Measurements from ENCODE around the gene F11.
"Not testable (repeated sequence)": the region's sequence is repeated elsewhere in the genome, so short reads cannot be mapped to it uniquely, and the experiment has no call there.

F11 gene

DNA sequence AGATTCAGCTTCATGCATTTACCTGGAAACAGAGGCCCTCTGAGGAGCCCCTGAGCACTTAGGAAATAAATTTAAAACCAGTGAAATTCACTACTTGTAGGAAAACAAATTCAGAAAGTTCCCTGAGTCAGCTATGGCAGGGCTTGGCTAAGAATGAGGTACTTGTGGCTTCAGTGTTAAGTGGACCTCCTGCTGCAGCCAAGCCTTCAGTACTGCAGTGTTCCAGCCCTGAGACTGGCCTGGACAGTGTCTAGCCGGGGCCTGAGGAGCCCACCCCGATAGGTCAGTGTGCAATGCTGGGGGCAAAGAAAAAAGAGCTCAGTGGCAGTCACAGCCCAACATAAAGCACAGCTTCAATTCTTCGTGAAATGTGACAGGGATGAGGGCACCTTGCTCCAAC lies 41.9 kb downstream of the F11 start:
- Histone ChIP-seq H3K36me3 (ENCODE audit: control insufficient read depth, insufficient read depth, low read length) (no peaks in the 10 kb centered on the region), H3K4me1 (ENCODE audit: control insufficient read depth, insufficient read depth, low read length) (no peaks in the 10 kb centered on the region), H3K27me3 (ENCODE audit: control insufficient read depth, insufficient read depth, low read length) (no peaks in the 10 kb centered on the region), H3K9me3 (ENCODE audit: control insufficient read depth, insufficient read depth, low read length) (no peaks in the 10 kb centered on the region), H3K9ac (ENCODE audit: low read depth, low read length) (no peak overlapping the region), H3K4me3 (ENCODE audit: low read depth, low read length) (no peak overlapping the region)

GRCh38 chr4:186318481-186318880 lies 52.5 kb downstream of the F11 start:
- Histone ChIP-seq H3K9ac (ENCODE audit: low read depth, low read length) (no peak overlapping the region), H3K4me3 (ENCODE audit: low read depth, low read length) (no peak overlapping the region), H3K4me1 (ENCODE audit: control insufficient read depth, insufficient read depth, low read length) (no peaks in the 10 kb centered on the region), H3K9me3 (ENCODE audit: control insufficient read depth, insufficient read depth, low read length) (no peaks in the 10 kb centered on the region), H3K36me3 (ENCODE audit: control insufficient read depth, insufficient read depth, low read length) (no peaks in the 10 kb centered on the region), H3K27me3 (ENCODE audit: control insufficient read depth, insufficient read depth, low read length) (no peaks in the 10 kb centered on the region)

- H3K4me1 ChIP-seq (ENCODE audit: control insufficient read depth, insufficient read depth, low read length); H3K4me3 ChIP-seq (ENCODE audit: low read depth, low read length); H3K9me3 ChIP-seq (ENCODE audit: control insufficient read depth, insufficient read depth, low read length); H3K9ac ChIP-seq (ENCODE audit: low read depth, low read length); H3K27me3 ChIP-seq (ENCODE audit: control insufficient read depth, insufficient read depth, low read length); H3K36me3 ChIP-seq (ENCODE audit: control insufficient read depth, insufficient read depth, low read length): not testable (repeated sequence)
Observed at GRCh38 chr4:186324660-186325059, 58.7 kb downstream of the F11 start.

DNA sequence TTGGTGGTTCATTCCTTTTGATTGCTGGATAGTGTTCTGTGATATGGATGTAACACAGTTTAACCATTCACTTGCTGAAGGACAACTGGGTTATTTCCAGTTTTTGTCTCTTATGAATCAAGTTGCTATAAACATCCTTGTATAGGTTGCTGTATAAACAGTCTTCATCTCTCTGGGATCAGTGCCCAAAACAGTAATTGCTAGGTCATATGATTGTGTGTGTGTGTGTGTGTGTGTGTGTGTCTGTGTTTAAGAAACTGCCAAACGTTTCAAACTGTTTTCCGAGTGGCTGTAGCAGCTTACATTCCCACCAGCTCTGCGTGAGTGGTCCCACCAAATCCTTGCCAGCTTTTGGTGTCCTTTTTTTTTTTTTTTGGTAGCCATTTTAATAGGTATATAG lies 60.4 kb downstream of the F11 start:
- Histone ChIP-seq H3K27me3 (ENCODE audit: control insufficient read depth, insufficient read depth, low read length) (no peaks in the 10 kb centered on the region), H3K4me1 (ENCODE audit: control insufficient read depth, insufficient read depth, low read length) (no peaks in the 10 kb centered on the region), H3K9ac (ENCODE audit: low read depth, low read length) (no peak overlapping the region), H3K9me3 (ENCODE audit: control insufficient read depth, insufficient read depth, low read length) (no peaks in the 10 kb centered on the region), H3K36me3 (ENCODE audit: control insufficient read depth, insufficient read depth, low read length) (no peaks in the 10 kb centered on the region), H3K4me3 (ENCODE audit: low read depth, low read length) (no peak overlapping the region)

DNA sequence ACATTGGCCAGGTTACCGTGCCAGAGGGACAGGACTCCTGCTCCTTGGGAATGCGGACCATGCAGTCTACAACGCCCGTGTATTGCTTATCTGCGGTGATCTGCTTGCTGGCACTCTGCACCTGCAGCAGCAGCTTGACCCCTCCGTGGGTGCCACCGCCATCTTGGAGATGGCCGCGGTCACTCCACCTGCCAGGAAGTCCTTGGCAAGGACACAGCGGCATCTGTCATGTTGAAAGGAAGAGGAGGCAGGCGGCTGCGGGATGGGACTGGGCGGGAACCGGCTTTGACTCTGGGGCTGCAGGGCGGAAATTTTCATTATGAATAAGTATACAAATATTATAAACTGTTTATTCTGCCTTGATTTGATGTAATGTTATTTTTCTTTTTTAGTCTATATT lies 63.4 kb downstream of the F11 start:
- H3K36me3 ChIP-seq (ENCODE audit: control insufficient read depth, insufficient read depth, low read length), result no peaks in the 10 kb centered on the region
- no peaks in the 10 kb centered on the region for H3K4me1 ChIP-seq (ENCODE audit: control insufficient read depth, insufficient read depth, low read length)
- no peaks in the 10 kb centered on the region for H3K27me3 ChIP-seq (ENCODE audit: control insufficient read depth, insufficient read depth, low read length)
- no peaks in the 10 kb centered on the region for H3K9me3 ChIP-seq (ENCODE audit: control insufficient read depth, insufficient read depth, low read length)
- no peak overlapping the region for H3K4me3 ChIP-seq (ENCODE audit: low read depth, low read length)
- H3K9ac ChIP-seq (ENCODE audit: low read depth, low read length), result no peak overlapping the region

- H3K4me1 ChIP-seq (ENCODE audit: control insufficient read depth, insufficient read depth, low read length), result no peaks in the 10 kb centered on the region
- no peaks in the 10 kb centered on the region for H3K9me3 ChIP-seq (ENCODE audit: control insufficient read depth, insufficient read depth, low read length)
- no peaks in the 10 kb centered on the region for H3K27me3 ChIP-seq (ENCODE audit: control insufficient read depth, insufficient read depth, low read length)
- H3K4me3 ChIP-seq (ENCODE audit: low read depth, low read length), result no peak overlapping the region
- no peak overlapping the region for H3K9ac ChIP-seq (ENCODE audit: low read depth, low read length)
- no peaks in the 10 kb centered on the region for H3K36me3 ChIP-seq (ENCODE audit: control insufficient read depth, insufficient read depth, low read length)
Observed at GRCh38 chr4:186330368-186330767, 64.4 kb downstream of the F11 start.

GRCh38 chr4:186335793-186336192 lies 69.8 kb downstream of the F11 start:
- Histone ChIP-seq H3K4me3 (ENCODE audit: low read depth, low read length) (no peak overlapping the region), H3K9me3 (ENCODE audit: control insufficient read depth, insufficient read depth, low read length) (no peaks in the 10 kb centered on the region), H3K27me3 (ENCODE audit: control insufficient read depth, insufficient read depth, low read length) (peaks cover 4% of the 10 kb centered on the region), H3K4me1 (ENCODE audit: control insufficient read depth, insufficient read depth, low read length) (no peaks in the 10 kb centered on the region), H3K9ac (ENCODE audit: low read depth, low read length) (no peak overlapping the region), H3K36me3 (ENCODE audit: control insufficient read depth, insufficient read depth, low read length) (no peaks in the 10 kb centered on the region)

Data from iPS-15b (cell line).